DMS 273 treated with DMSO at 0.1 percent for 48 hours (cell line): ENCODE measurements around the gene KLF13.

ENCODE experiments used
- DNase-seq: peaks from one replicate; lab custom pipeline; 2025; lab: John Stamatoyannopoulos, UW

The KLF13 gene

GRCh38 chr15:31381801-31382712, 55.4 kb downstream of the KLF13 start:
- DNase-seq, result no peak

GRCh38 chr15:31382713-31383045, 56.0 kb downstream of the KLF13 start:
- DNase-seq, result no peak

GRCh38 chr15:31383139-31383538, 56.5 kb downstream of the KLF13 start:
- DNase-seq, result no peak

- DNase-seq, result no peak
These were observed 57.9 kb downstream of the KLF13 start for GRCh38 chr15:31384568-31384967.

GRCh38 chr15:31385736-31386135, 59.1 kb downstream of the KLF13 start:
- no peak for DNase-seq

- no peak for DNase-seq
These were observed 60.5 kb downstream of the KLF13 start for GRCh38 chr15:31387092-31387478.

GRCh38 chr15:31387479-31388118, 61.0 kb downstream of the KLF13 start:
- peak; percentile 44 for DNase-seq

GRCh38 chr15:31389576-31389975, 62.9 kb downstream of the KLF13 start:
- no peak for DNase-seq

GRCh38 chr15:31390029-31390428, 63.4 kb downstream of the KLF13 start:
- DNase-seq, result no peak

GRCh38 chr15:31390777-31391486, 64.3 kb downstream of the KLF13 start:
- DNase-seq, result no peak

GRCh38 chr15:31391687-31392671, 65.3 kb downstream of the KLF13 start:
- no peak for DNase-seq

- no peak for DNase-seq
These were observed 66.2 kb downstream of the KLF13 start for GRCh38 chr15:31392761-31393401.

GRCh38 chr15:31393444-31394091, 66.9 kb downstream of the KLF13 start:
- DNase-seq, result no peak

GRCh38 chr15:31396881-31397560, 70.4 kb downstream of the KLF13 start:
- peak; percentile 83 for DNase-seq

GRCh38 chr15:31397851-31398661, 71.4 kb downstream of the KLF13 start:
- DNase-seq, result no peak

- no peak for DNase-seq
These were observed 72.2 kb downstream of the KLF13 start for GRCh38 chr15:31398677-31399301.

GRCh38 chr15:31399544-31400171, 73.0 kb downstream of the KLF13 start:
- DNase-seq, result no peak

GRCh38 chr15:31400222-31400927, 73.7 kb downstream of the KLF13 start:
- DNase-seq, result no peak
